HepG2 (cell line): ENCODE results near the gene COL5A1.

ENCODE experiments used
- GABPA ChIP-seq, 2 experiments: IDR thresholded peaks; 2 replicates each; pipeline ENCODE4 v1.6.1; 2011 to 2016; ENCODE audit warnings: low read depth in 2 of 2, low read length in 1 of 2, missing biosample characterization in 1 of 2, missing genetic modification characterization in 1 of 2
- JUND ChIP-seq: sonication (generic); formaldehyde crosslinking; IDR thresholded peaks from 2 replicates; pipeline ENCODE4 v1.8.0; 2022; ENCODE audit warnings: mild to moderate bottlenecking, missing genetic modification reagents
- NONO ChIP-seq, 2 experiments: fragments of 450-650 bp in 1 of 2; sonication (generic) in 1 of 2; formaldehyde crosslinking in 1 of 2; IDR thresholded peaks in 1 of 2; conservative IDR thresholded peaks in 1 of 2; 2 replicates each; pipeline versions ENCODE4 v1.6.1 to v1.8.0; 2017 to 2022; ENCODE audit warnings: mild to moderate bottlenecking in 1 of 2, missing genetic modification reagents in 1 of 2, moderate library complexity in 1 of 2
- POLR2AphosphoS5 ChIP-seq: IDR thresholded peaks from 2 replicates; pipeline ENCODE4 v1.6.1; 2012; ENCODE audit warnings: low read depth, low read length
- RBM39 ChIP-seq: fragments of 200-400 bp; formaldehyde crosslinking; IDR thresholded peaks from one replicate; pipeline ENCODE4 v1.6.1; 2018; ENCODE audit warnings: antibody characterized with exemption, mild to moderate bottlenecking, low read depth, low read length; ENCODE audit not compliant: poor library complexity, severe bottlenecking
- TF ChIP-seq, protein P1 (sequence below): sonication (generic); formaldehyde crosslinking; IDR thresholded peaks from 2 replicates; pipeline ENCODE4 v1.5.0; 2020; ENCODE audit warnings: mild to moderate bottlenecking, missing genetic modification reagents, borderline replicate concordance
- TF ChIP-seq, protein P2 (sequence below): sonication (generic); formaldehyde crosslinking; conservative IDR thresholded peaks from 2 replicates; pipeline ENCODE4 v1.4.0; 2020; ENCODE audit warnings: missing genetic modification reagents
- TF ChIP-seq, protein P3 (sequence below): sonication (generic); formaldehyde crosslinking; IDR thresholded peaks from 2 replicates; pipeline ENCODE4 v1.4.0; 2020; ENCODE audit warnings: missing genetic modification reagents
- TF ChIP-seq, protein P4 (sequence below): sonication (generic); formaldehyde crosslinking; IDR thresholded peaks from 2 replicates; pipeline ENCODE4 v1.9.0; 2021; ENCODE audit warnings: mild to moderate bottlenecking, missing genetic modification reagents
- TF ChIP-seq, protein P5 (sequence below): sonication (generic); formaldehyde crosslinking; IDR thresholded peaks from 2 replicates; pipeline ENCODE4 v1.4.0; 2020; ENCODE audit warnings: missing genetic modification reagents

- TF ChIP-seq, protein P1, sequence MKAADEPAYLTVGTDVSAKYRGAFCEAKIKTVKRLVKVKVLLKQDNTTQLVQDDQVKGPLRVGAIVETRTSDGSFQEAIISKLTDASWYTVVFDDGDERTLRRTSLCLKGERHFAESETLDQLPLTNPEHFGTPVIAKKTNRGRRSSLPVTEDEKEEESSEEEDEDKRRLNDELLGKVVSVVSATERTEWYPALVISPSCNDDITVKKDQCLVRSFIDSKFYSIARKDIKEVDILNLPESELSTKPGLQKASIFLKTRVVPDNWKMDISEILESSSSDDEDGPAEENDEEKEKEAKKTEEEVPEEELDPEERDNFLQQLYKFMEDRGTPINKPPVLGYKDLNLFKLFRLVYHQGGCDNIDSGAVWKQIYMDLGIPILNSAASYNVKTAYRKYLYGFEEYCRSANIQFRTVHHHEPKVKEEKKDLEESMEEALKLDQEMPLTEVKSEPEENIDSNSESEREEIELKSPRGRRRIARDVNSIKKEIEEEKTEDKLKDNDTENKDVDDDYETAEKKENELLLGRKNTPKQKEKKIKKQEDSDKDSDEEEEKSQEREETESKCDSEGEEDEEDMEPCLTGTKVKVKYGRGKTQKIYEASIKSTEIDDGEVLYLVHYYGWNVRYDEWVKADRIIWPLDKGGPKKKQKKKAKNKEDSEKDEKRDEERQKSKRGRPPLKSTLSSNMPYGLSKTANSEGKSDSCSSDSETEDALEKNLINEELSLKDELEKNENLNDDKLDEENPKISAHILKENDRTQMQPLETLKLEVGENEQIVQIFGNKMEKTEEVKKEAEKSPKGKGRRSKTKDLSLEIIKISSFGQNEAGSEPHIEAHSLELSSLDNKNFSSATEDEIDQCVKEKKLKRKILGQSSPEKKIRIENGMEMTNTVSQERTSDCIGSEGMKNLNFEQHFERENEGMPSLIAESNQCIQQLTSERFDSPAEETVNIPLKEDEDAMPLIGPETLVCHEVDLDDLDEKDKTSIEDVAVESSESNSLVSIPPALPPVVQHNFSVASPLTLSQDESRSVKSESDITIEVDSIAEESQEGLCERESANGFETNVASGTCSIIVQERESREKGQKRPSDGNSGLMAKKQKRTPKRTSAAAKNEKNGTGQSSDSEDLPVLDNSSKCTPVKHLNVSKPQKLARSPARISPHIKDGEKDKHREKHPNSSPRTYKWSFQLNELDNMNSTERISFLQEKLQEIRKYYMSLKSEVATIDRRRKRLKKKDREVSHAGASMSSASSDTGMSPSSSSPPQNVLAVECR (CRISPR knock-in tag): no peak
- TF ChIP-seq, protein P2, sequence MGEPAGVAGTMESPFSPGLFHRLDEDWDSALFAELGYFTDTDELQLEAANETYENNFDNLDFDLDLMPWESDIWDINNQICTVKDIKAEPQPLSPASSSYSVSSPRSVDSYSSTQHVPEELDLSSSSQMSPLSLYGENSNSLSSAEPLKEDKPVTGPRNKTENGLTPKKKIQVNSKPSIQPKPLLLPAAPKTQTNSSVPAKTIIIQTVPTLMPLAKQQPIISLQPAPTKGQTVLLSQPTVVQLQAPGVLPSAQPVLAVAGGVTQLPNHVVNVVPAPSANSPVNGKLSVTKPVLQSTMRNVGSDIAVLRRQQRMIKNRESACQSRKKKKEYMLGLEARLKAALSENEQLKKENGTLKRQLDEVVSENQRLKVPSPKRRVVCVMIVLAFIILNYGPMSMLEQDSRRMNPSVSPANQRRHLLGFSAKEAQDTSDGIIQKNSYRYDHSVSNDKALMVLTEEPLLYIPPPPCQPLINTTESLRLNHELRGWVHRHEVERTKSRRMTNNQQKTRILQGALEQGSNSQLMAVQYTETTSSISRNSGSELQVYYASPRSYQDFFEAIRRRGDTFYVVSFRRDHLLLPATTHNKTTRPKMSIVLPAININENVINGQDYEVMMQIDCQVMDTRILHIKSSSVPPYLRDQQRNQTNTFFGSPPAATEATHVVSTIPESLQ (CRISPR knock-in tag): no peak
- TF ChIP-seq, protein P3, sequence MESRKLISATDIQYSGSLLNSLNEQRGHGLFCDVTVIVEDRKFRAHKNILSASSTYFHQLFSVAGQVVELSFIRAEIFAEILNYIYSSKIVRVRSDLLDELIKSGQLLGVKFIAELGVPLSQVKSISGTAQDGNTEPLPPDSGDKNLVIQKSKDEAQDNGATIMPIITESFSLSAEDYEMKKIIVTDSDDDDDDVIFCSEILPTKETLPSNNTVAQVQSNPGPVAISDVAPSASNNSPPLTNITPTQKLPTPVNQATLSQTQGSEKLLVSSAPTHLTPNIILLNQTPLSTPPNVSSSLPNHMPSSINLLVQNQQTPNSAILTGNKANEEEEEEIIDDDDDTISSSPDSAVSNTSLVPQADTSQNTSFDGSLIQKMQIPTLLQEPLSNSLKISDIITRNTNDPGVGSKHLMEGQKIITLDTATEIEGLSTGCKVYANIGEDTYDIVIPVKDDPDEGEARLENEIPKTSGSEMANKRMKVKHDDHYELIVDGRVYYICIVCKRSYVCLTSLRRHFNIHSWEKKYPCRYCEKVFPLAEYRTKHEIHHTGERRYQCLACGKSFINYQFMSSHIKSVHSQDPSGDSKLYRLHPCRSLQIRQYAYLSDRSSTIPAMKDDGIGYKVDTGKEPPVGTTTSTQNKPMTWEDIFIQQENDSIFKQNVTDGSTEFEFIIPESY (CRISPR knock-in tag): no peak
- no peak for TF ChIP-seq RBM39
- TF ChIP-seq, protein P4, sequence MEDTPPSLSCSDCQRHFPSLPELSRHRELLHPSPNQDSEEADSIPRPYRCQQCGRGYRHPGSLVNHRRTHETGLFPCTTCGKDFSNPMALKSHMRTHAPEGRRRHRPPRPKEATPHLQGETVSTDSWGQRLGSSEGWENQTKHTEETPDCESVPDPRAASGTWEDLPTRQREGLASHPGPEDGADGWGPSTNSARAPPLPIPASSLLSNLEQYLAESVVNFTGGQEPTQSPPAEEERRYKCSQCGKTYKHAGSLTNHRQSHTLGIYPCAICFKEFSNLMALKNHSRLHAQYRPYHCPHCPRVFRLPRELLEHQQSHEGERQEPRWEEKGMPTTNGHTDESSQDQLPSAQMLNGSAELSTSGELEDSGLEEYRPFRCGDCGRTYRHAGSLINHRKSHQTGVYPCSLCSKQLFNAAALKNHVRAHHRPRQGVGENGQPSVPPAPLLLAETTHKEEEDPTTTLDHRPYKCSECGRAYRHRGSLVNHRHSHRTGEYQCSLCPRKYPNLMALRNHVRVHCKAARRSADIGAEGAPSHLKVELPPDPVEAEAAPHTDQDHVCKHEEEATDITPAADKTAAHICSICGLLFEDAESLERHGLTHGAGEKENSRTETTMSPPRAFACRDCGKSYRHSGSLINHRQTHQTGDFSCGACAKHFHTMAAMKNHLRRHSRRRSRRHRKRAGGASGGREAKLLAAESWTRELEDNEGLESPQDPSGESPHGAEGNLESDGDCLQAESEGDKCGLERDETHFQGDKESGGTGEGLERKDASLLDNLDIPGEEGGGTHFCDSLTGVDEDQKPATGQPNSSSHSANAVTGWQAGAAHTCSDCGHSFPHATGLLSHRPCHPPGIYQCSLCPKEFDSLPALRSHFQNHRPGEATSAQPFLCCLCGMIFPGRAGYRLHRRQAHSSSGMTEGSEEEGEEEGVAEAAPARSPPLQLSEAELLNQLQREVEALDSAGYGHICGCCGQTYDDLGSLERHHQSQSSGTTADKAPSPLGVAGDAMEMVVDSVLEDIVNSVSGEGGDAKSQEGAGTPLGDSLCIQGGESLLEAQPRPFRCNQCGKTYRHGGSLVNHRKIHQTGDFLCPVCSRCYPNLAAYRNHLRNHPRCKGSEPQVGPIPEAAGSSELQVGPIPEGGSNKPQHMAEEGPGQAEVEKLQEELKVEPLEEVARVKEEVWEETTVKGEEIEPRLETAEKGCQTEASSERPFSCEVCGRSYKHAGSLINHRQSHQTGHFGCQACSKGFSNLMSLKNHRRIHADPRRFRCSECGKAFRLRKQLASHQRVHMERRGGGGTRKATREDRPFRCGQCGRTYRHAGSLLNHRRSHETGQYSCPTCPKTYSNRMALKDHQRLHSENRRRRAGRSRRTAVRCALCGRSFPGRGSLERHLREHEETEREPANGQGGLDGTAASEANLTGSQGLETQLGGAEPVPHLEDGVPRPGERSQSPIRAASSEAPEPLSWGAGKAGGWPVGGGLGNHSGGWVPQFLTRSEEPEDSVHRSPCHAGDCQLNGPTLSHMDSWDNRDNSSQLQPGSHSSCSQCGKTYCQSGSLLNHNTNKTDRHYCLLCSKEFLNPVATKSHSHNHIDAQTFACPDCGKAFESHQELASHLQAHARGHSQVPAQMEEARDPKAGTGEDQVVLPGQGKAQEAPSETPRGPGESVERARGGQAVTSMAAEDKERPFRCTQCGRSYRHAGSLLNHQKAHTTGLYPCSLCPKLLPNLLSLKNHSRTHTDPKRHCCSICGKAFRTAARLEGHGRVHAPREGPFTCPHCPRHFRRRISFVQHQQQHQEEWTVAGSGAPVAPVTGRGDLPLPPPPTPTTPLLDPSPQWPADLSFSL (CRISPR knock-in tag): no peak
- TF ChIP-seq, protein P5, sequence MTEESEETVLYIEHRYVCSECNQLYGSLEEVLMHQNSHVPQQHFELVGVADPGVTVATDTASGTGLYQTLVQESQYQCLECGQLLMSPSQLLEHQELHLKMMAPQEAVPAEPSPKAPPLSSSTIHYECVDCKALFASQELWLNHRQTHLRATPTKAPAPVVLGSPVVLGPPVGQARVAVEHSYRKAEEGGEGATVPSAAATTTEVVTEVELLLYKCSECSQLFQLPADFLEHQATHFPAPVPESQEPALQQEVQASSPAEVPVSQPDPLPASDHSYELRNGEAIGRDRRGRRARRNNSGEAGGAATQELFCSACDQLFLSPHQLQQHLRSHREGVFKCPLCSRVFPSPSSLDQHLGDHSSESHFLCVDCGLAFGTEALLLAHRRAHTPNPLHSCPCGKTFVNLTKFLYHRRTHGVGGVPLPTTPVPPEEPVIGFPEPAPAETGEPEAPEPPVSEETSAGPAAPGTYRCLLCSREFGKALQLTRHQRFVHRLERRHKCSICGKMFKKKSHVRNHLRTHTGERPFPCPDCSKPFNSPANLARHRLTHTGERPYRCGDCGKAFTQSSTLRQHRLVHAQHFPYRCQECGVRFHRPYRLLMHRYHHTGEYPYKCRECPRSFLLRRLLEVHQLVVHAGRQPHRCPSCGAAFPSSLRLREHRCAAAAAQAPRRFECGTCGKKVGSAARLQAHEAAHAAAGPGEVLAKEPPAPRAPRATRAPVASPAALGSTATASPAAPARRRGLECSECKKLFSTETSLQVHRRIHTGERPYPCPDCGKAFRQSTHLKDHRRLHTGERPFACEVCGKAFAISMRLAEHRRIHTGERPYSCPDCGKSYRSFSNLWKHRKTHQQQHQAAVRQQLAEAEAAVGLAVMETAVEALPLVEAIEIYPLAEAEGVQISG (CRISPR knock-in tag): no peak
- TF ChIP-seq POLR2AphosphoS5: no peak
- no peak for TF ChIP-seq GABPA (IDR thresholded peaks at IDR 0.05; ENCODE audit: low read depth, low read length)
- TF ChIP-seq GABPA (CRISPR knock-in tag; IDR thresholded peaks at IDR 0.05; ENCODE audit: low read depth): no peak
- TF ChIP-seq NONO (IDR thresholded peaks at IDR 0.05): no peak
- no peak for TF ChIP-seq NONO (CRISPR knock-in tag; conservative IDR thresholded peaks at IDR 0.05)
- no peak for TF ChIP-seq JUND (CRISPR knock-in tag)
These were observed 216.6 kb downstream of the COL5A1 start for GRCh38 chr9:134858051-134858841.
